ENCODE results near the gene IQCE.

Gene IQCE

GRCh38 chr7:2583798-2584580, 25.2 kb downstream of the IQCE start:
- TF ChIP-seq MAX (IDR thresholded peaks at IDR 0.05) (0 out of 2 replicates have a peak, but pooled peaks have one; percentile 19), TCF12 (IDR thresholded peaks at IDR 0.05; ENCODE audit: low read depth) (no peak), USF1 (IDR thresholded peaks at IDR 0.05) (peak; percentile 58)

GRCh38 chr7:2585446-2585845, 26.7 kb downstream of the IQCE start:
- TF ChIP-seq USF1 (IDR thresholded peaks at IDR 0.05) (no peak), EGR1 (IDR thresholded peaks at IDR 0.05) (no peak), MAX (IDR thresholded peaks at IDR 0.05) (no peak), RAD21 (IDR thresholded peaks at IDR 0.05; ENCODE audit: low read depth) (no peak), EP300 (IDR thresholded peaks at IDR 0.05; ENCODE audit: borderline replicate concordance) (no peak), TCF12 (IDR thresholded peaks at IDR 0.05; ENCODE audit: low read depth) (no peak), ZBTB7A (IDR thresholded peaks at IDR 0.05; ENCODE audit: low read depth) (no peak), YY1 (IDR thresholded peaks at IDR 0.05; ENCODE audit: low read depth) (no peak), CEBPB (IDR thresholded peaks at IDR 0.05) (no peak), TEAD4 (IDR thresholded peaks at IDR 0.05) (no peak)

- no peak for TF ChIP-seq CEBPB (IDR thresholded peaks at IDR 0.05)
- TF ChIP-seq RAD21 (IDR thresholded peaks at IDR 0.05; ENCODE audit: low read depth) = no peak
- TF ChIP-seq USF1 (IDR thresholded peaks at IDR 0.05) = no peak
- no peak for TF ChIP-seq CREB1 (IDR thresholded peaks at IDR 0.05; ENCODE audit: low read depth)
- no peak for TF ChIP-seq MAX (IDR thresholded peaks at IDR 0.05)
- TF ChIP-seq EP300 (IDR thresholded peaks at IDR 0.05; ENCODE audit: borderline replicate concordance) = no peak
- TF ChIP-seq FOXM1 (IDR thresholded peaks at IDR 0.05; ENCODE audit: borderline replicate concordance, low read depth) = no peak
These were observed 27.7 kb downstream of the IQCE start for GRCh38 chr7:2586326-2587020.

GRCh38 chr7:2587134-2587533, 28.4 kb downstream of the IQCE start:
- TF ChIP-seq NFIC (IDR thresholded peaks at IDR 0.05) (no peak), RAD21 (IDR thresholded peaks at IDR 0.05; ENCODE audit: low read depth) (no peak), FOXM1 (IDR thresholded peaks at IDR 0.05; ENCODE audit: borderline replicate concordance, low read depth) (no peak)

GRCh38 chr7:2587778-2588177, 29.0 kb downstream of the IQCE start:
- no peak for TF ChIP-seq EP300 (IDR thresholded peaks at IDR 0.05; ENCODE audit: borderline replicate concordance)
- TF ChIP-seq TAF1 (IDR thresholded peaks at IDR 0.05; ENCODE audit: low read depth) = no peak
- TF ChIP-seq TCF12 (IDR thresholded peaks at IDR 0.05; ENCODE audit: low read depth) = no peak
- TF ChIP-seq FOXM1 (IDR thresholded peaks at IDR 0.05; ENCODE audit: borderline replicate concordance, low read depth) = no peak

GRCh38 chr7:2589341-2589740, 30.6 kb downstream of the IQCE start:
- TF ChIP-seq TEAD4 (IDR thresholded peaks at IDR 0.05) = no peak
- TF ChIP-seq YY1 (IDR thresholded peaks at IDR 0.05; ENCODE audit: low read depth) = no peak
- TF ChIP-seq CEBPB (IDR thresholded peaks at IDR 0.05) = no peak
- TF ChIP-seq TCF12 (IDR thresholded peaks at IDR 0.05; ENCODE audit: low read depth) = no peak
- no peak for TF ChIP-seq ZBTB7A (IDR thresholded peaks at IDR 0.05; ENCODE audit: low read depth)

GRCh38 chr7:2592375-2592865, 33.6 kb downstream of the IQCE start:
- TF ChIP-seq CEBPB (IDR thresholded peaks at IDR 0.05) = no peak
- no peak for TF ChIP-seq YY1 (IDR thresholded peaks at IDR 0.05; ENCODE audit: low read depth)

- TF ChIP-seq EP300 (IDR thresholded peaks at IDR 0.05; ENCODE audit: borderline replicate concordance) (no peak), USF1 (IDR thresholded peaks at IDR 0.05) (no peak), YY1 (IDR thresholded peaks at IDR 0.05; ENCODE audit: low read depth) (no peak), NFIC (IDR thresholded peaks at IDR 0.05) (no peak)
These were observed 34.4 kb downstream of the IQCE start for GRCh38 chr7:2593036-2593727.

GRCh38 chr7:2594599-2594998, 35.8 kb downstream of the IQCE start:
- TF ChIP-seq FOXM1 (IDR thresholded peaks at IDR 0.05; ENCODE audit: borderline replicate concordance, low read depth) (no peak), USF1 (IDR thresholded peaks at IDR 0.05) (no peak), NFIC (IDR thresholded peaks at IDR 0.05) (no peak), CEBPB (IDR thresholded peaks at IDR 0.05) (no peak), REST (IDR thresholded peaks at IDR 0.05; ENCODE audit: low read depth) (no peak)
